Endometrium (tissue), 2 donors: Measurements from ENCODE around the gene MAST4.
"Not testable (repeated sequence)": the region's sequence is repeated elsewhere in the genome, so short reads cannot be mapped to it uniquely, and the experiment has no call there.

Experiments
- FAIRE-seq: peaks from 2 replicates; lab custom pipeline; 2012; peaks lifted over from hg19 to GRCh38; lab: Jason Lieb, UNC
- donor health status: control.
- donor health status: control.

The MAST4 gene

GRCh38 chr5:66745297-66745696, 149.1 kb downstream of the MAST4 start:
- FAIRE-seq, result no peak

GRCh38 chr5:66747607-66748006, 151.4 kb downstream of the MAST4 start:
- no peak for FAIRE-seq

GRCh38 chr5:66752668-66753067, 156.5 kb downstream of the MAST4 start:
- FAIRE-seq, result not testable (repeated sequence)

GRCh38 chr5:66757219-66757833, 161.1 kb downstream of the MAST4 start:
- peak; percentile 84 for FAIRE-seq

- no peak for FAIRE-seq
Measured at GRCh38 chr5:66757834-66758371, 161.7 kb downstream of the MAST4 start.

- FAIRE-seq, result no peak
Measured at GRCh38 chr5:66769030-66769733, 173.0 kb downstream of the MAST4 start.

GRCh38 chr5:66769839-66770617, 173.8 kb downstream of the MAST4 start:
- no peak for FAIRE-seq

GRCh38 chr5:66777868-66778267, 181.7 kb downstream of the MAST4 start:
- no peak for FAIRE-seq

- FAIRE-seq, result no peak
Measured at GRCh38 chr5:66779528-66779927, 183.3 kb downstream of the MAST4 start.

GRCh38 chr5:66788556-66788955, 192.4 kb downstream of the MAST4 start:
- no peak for FAIRE-seq

- FAIRE-seq, result no peak
Measured at GRCh38 chr5:66789434-66789833, 193.2 kb downstream of the MAST4 start.

- no peak for FAIRE-seq
Measured at GRCh38 chr5:66793049-66793448, 196.9 kb downstream of the MAST4 start.

- FAIRE-seq, result no peak
Measured at GRCh38 chr5:66795682-66796081, 199.5 kb downstream of the MAST4 start.

- no peak for FAIRE-seq
Measured at GRCh38 chr5:66796305-66797292, 200.4 kb downstream of the MAST4 start.

GRCh38 chr5:66802941-66803340, 206.7 kb downstream of the MAST4 start:
- no peak for FAIRE-seq

- FAIRE-seq, result no peak
Measured at GRCh38 chr5:66805514-66806430, 209.6 kb downstream of the MAST4 start.

GRCh38 chr5:66807743-66808142, 211.6 kb downstream of the MAST4 start:
- FAIRE-seq, result no peak

- FAIRE-seq, result no peak
Measured at GRCh38 chr5:66808663-66809062, 212.5 kb downstream of the MAST4 start.

- FAIRE-seq, result no peak
Measured at GRCh38 chr5:66810151-66810550, 214.0 kb downstream of the MAST4 start.

GRCh38 chr5:66810848-66811261, 214.7 kb downstream of the MAST4 start:
- no peak for FAIRE-seq

- no peak for FAIRE-seq
Measured at GRCh38 chr5:66812291-66812690, 216.1 kb downstream of the MAST4 start.
